Anterior cingulate cortex (tissue), 58 donors: ENCODE data around the gene SUN2.
A peak's percentile ranks its signal among the peaks of the same experiment; 100 is the strongest.
"Not testable (repeated sequence)": the region's sequence is repeated elsewhere in the genome, so short reads cannot be mapped to it uniquely, and the experiment has no call there.

Experiments used
- DNase-seq, 58 donors: peaks; one replicate each; lab custom pipeline; 2025; lab: John Stamatoyannopoulos, UW

The SUN2 gene, protein sequence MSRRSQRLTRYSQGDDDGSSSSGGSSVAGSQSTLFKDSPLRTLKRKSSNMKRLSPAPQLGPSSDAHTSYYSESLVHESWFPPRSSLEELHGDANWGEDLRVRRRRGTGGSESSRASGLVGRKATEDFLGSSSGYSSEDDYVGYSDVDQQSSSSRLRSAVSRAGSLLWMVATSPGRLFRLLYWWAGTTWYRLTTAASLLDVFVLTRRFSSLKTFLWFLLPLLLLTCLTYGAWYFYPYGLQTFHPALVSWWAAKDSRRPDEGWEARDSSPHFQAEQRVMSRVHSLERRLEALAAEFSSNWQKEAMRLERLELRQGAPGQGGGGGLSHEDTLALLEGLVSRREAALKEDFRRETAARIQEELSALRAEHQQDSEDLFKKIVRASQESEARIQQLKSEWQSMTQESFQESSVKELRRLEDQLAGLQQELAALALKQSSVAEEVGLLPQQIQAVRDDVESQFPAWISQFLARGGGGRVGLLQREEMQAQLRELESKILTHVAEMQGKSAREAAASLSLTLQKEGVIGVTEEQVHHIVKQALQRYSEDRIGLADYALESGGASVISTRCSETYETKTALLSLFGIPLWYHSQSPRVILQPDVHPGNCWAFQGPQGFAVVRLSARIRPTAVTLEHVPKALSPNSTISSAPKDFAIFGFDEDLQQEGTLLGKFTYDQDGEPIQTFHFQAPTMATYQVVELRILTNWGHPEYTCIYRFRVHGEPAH

DNA sequence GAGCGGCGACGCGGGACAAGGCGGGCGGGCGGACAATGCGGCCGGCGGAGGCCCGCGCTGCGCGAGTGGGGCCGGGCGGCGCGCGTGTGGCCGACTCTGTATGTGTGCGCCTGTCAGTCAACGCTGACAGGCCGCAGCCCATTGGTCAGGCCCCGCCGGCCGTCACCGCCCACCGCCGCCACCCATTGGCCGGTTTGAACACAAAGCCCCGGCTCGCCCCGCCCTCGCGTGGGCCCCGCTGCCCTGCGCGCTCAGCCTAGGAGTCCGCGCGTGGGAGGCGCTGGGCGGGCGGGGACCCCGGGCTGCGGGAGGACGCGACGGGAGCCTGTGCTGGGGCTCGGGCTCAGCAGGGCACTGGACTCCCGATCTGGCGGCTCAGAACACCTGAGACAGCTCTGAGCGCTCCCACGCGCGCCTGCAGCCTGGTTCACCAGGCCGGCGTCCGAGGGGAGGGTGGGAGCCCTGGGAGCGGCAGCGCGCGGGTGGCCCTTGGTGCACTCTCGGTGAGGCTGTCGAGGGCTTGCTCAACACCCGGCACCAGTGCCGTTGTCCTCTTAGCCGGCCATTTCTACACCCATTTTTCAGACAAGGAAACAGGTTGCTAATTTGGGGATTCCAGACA, at the start of gene SUN2:
Gene SUN2, minus strand, starts transcription at position 88 of the 622 bp plus-strand sequence. CDS start 3,370 bp downstream, outside the sequence.
- DNase-seq, result peak; percentile 40 to 97 (median 93)

DNA sequence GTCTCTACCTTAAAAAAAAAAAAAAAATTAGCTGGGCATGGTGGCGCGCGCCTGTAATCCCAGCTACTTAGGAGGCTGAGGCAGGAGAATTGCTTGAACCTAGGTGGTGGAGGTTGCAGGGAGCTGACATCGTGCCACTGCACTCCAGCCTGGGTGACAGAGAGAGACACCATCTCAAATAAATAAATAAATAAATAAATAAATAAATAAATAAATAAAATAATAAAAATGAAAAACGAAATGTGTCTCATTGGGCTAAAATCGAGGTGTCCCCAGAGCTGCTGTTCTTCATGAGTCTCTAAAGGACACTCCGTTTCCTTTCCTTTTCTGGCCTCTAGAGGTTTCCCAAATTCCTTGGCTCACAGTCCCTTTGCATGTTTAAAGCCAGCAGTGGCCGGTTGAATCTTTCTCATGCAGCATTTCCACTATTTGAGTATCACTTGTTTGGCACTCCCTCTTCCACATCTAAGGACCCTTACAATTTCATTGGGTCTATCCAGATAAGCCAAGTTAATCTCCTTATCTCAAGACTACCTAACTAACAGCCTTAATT, 49.3 kb upstream of the SUN2 start:
- DNase-seq, result not testable (repeated sequence)

DNA sequence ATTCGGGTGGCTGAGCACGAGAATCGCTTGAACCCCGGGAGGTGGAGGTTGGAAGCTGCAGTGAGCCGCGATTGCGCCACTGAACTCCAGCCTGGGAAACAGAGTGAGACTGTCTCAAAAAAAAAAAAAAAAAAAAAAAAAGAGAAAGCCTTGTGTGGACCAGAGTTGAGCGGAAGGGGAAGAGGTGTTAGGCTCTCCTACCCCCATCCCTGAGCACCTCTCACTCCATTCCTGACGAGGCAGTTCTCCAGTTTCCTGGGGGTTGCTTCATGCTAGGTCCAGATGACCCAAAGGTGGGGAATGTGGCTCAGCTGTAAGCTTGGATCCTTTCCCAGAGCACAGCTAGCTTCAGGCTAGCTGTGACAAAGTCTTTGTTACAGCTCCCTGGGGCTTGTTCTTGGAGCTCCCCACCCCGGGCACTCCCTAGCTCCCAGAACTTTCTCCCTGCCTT, 46.9 kb upstream of the SUN2 start:
- DNase-seq, result peak in 4 of 58 donors; percentile 24 to 48 (median 28)

DNA sequence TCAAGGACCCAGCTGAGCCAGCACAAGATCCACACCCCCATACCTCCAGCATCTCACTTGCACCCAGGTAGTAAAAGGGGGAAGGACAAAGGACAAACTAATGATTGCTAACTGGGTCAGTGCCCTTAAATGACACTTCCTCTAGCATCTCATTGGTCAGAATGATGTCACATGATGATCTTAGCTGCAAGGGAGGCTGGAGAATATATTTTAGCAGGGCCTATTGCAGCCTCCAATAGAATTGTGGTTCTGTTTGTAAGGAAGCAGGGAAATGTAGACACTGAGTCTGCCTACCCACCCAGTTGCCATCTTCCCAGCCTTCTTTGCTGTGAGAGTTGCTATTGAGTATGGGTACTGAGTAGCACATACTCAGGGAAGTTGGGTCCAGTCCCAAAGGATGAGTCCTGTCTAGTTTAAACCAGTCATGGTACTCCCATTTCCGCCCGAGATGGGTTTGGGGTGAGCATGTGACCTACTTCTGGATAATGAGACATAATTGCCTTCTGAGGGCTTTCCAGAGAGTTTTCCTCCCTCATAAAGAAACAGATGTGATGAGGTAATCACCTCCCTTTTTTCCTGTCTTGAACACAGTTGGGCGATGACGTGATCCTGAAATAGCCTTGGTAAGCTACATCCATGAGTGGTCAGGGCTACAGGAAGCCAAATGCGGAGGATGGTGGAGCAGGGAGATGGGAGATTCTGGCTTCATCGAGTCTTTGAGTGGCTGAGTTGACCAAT, 43.6 kb upstream of the SUN2 start:
- DNase-seq, result peak in 3 of 58 donors; percentile 13 to 29 (median 24)

DNA sequence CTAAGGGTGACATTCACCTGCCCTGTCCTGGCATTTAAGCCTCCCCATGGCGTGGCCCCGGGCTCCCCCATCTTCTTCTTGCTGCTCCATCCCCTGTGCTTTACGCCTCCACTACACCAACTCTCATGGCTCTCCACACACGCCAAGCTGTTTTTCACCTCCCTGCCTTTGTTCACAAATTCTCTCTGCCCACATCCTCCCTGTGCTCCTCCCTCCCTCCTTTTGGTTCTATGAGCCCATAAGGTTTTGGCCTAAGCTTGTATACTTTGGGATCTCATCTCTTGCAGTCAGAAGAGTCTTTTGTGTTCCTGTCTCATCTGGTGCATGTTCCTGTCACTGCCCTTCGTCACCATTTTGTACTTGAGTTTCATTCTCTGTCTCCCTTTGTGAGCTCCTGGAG, 42.7 kb upstream of the SUN2 start:
- DNase-seq, result no peak

DNA sequence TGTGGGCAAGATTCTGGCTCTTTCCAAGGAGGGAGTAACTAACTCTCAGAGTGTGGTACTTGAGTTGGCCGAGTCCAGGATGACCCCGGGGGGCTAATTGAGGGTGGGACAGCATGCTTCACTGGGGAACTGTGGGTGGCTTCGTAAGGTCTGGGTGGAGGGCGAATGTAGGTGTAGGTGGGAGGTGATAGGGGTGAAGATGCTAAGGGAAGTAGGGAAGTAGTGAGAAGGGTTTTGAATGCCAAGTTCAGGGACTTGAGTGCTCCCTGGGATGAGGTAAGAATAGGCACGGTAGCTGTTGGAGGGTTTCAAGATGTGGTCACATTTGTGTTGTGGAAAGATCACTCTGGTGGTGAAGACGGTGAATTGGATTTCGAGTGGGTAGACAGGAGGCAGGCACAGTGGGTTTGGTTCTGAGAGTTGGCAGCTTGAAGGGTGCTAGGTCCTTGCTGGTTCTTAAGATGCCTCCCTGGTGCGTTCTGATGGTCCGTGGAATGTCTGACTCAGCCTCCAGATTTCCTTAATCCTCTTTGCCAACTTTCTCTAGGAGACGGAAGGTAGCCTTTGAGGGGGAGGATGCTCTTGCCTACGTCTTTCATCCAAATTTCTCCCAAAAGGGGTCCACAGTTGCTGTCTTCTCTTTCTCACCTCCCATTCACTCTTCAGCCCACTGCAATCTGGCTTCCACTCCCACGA, 40.6 kb upstream of the SUN2 start:
- DNase-seq, result peak in 5 of 58 donors; percentile 26 to 57 (median 33)

DNA sequence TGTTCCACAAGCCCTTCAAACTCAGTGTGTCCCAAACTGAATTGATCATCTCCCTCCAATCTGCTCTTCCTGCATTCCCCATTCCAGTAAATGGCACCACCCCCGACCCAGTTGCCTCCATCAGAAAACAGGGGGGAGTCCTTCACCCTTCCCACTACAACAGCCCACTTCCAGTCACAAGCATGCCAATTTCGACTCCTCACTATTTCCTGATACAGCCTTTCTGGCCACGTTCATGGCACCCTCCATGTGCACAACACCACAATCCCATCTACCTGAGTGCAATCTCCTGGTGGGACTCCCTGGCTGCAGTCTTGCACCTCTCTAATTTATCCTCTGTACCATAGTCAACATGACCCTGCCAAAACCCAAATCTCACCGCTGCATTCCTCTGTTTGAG, 39.8 kb upstream of the SUN2 start:
- no peak for DNase-seq

DNA sequence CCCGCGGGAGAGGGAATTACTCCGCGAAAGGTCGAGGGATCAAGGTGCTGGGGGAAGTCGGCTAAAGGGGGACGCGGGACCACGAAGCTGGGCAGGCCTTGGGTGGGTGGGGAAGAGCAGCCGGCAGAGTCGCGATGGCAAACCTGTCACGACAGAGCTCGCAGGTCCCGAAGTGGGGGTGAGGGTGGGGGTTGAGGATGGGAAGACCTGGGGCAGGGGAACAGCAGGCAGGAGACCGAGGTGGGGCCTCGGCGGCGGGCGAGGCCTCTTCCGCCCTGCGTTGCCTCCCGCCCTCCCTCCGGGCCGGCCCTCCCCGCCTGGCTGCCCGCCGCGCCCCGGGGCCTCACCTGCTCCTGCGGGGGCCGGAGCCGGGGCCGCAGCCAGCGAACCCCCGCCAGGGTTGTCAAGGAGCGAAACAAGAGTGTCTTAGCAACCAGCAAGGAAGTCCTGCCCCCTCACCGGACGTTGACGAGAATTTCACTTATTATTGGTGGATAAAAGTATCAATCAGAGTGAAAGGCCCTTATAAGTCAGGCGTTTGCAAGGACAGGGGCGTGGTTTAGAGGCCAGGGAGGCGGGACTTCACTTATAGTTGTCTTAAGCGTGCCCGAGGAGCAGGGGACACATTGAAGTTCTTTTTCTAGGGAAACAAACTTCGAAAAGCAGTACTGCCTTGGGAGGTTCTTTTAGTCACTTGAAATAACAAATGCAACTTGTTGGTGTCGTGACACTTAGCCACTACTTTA, 38.1 kb upstream of the SUN2 start, which contains the start of gene DNAL4:
Gene DNAL4, minus strand, starts transcription at position 423 of the 746 bp plus-strand sequence. CDS start 11,412 bp downstream, outside the sequence.
- DNase-seq, result peak; percentile 27 to 98 (median 86)

DNA sequence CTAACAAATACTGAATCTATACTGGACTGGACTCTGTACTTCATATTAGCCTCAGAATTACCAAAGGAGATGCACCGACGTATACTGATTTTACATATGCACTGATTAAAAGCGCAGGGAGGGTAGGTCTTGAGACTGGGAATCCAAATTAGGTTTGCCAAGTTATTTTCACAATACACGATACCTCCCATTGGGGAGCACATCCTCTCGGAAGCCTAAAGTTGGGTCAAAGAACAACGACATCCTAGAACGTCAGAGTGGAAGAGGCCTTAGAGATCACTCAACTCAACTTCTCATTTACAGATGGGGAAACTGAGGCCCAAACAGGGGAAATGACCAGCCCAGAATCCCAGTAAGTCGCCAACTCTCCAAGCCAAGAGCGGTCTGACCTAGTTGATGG, 37.5 kb upstream of the SUN2 start:
- no peak for DNase-seq

DNA sequence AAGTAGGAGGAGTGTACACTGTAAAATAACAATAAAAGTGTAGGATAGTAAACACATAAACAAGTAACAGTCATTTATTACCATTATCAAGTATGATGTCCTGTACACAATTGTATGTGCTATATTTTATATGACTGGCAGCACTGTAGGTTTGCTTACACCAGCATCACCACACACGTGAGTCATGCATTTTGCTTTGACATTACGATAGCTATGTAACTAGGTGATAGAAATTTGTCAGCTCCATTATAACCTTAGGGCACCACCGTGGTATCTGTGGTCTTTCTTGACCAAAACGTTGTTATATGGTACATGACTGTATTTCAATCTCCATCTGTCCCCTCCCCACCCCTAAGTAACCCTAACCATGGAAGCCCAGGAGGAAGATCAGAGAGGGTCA, 37.0 kb upstream of the SUN2 start:
- no peak for DNase-seq

DNA sequence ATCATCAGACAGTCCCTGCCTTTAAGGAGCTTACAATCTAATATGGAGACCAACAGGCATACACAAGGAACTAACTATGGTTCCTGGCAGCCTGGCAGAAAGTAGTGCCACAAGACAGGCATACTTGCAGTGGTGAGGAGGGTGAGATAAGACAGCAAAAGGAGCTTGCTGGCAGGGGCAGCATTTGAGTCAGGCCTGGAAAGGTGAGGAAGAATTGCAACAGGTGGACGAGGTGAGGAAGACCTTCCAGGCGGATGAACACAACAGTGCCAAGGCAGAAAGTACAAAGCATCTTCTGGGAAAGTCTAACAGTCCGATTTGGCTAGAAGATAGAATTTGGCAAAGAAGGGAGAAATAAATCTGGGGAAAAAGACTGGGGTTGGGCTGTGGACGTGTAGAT, 33.8 kb upstream of the SUN2 start:
- no peak for DNase-seq

DNA sequence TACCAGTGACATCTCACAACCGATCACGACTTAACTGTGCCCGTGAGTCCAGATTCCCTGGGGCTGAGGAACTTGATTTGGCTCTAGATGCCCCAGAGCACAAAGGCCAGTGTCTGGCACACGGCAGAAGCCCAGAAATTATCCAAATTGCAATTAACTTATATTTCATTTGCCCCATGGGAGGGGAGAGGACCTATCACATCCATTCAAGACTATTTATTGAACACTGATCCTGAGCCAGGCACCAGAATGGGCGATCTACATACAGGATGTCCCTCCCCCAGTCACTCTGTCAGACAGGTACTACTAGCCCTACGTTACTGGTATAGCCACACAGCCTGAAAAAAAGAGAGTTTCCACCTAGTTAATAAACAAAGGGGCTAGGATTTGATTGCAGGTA, 33.0 kb upstream of the SUN2 start:
- DNase-seq, result no peak

DNA sequence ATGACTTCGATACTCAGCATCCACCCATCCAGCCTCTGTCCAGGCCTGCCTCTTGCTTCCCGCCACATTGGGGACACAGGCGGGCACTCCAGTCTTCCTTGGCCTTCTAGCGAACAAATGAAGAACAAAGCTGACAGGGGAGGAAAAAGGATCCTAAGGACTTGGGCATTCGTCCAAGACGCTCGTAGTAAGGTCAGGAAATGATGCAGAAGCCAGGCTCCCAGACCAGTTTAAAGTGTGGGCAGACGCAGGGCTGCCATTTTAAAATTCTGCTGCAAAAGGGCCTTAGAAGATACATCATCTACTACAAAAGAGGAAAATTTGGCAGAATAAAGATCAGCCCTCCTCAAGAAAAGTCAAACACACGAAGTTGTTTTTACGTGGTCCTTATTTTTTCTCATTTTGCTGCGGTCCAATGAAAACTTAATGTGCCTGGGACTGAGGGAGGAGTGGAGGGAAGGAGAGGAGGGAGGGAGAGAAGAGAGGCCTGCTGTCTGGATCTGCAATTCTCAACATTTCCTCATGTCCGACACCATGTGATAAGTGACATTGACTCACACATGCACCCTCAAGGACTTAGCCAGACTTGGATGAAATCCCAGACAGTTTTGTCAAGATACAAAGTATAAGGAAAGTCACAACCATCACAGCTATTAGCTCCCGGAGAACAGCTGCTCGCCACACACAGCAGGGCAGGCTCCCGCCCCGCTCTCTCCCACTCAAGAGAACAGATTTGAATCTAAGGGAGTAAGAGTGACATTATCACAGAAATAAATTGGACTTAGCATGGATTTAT, 32.4 kb upstream of the SUN2 start:
- DNase-seq, result peak in 19 of 58 donors; percentile 14 to 73 (median 33)

DNA sequence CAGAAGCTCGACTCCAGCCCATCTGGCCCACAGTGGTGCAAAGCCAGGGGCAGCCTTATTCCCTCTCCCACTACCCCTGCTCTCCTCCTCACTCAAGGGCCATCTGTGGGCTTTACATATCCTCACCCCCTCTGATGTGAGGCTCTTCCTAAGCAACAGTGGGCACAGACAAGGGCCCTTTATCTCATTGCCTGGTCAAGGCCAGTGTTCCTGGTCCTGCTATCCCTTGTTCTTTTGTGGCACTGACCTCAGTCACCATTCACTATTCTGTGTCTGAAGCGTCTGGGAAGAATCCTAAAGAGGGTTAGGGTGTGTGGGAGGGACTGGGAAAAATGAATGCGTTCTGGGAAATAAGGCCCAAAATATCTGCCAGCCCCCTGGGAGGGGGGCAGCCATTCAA, 30.8 kb upstream of the SUN2 start:
- DNase-seq, result no peak

DNA sequence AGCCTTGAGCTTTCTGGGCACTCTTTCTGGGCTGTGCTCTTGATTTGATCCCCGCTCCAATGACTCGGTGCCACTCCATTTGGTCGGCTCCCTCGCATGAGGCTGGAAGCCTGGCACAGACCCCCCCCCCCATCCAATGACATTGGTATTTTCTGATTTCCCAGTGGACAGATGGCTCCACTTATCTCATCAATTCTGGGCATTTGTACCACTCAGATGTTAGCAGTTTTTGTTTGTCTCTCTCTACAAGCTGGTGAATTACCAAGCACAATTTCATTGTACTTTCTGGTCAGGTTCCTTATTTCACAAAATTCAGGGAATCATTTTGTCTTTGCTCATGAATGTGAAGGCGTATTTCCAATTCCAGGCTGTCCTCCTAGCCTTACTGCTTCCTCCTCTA, 29.1 kb upstream of the SUN2 start:
- DNase-seq, result no peak

DNA sequence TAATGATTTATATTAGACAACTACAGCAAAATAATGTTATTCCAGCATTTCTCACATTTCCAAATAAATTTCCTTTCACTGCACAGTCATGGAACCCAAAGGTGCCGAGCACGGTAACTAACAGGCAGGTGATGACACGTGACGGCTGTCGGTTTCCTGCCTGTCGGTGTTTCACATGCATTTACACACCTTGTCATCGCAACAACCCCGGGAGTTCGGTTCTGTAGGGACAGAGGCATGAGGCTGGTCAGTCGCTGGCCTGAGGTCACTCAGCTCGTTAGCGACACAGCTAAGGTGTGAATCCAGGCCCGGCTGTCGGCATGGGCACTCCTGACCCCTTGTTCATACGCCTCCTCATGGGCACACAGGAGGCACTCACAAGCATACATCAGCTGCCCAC, 28.2 kb upstream of the SUN2 start:
- no peak for DNase-seq

DNA sequence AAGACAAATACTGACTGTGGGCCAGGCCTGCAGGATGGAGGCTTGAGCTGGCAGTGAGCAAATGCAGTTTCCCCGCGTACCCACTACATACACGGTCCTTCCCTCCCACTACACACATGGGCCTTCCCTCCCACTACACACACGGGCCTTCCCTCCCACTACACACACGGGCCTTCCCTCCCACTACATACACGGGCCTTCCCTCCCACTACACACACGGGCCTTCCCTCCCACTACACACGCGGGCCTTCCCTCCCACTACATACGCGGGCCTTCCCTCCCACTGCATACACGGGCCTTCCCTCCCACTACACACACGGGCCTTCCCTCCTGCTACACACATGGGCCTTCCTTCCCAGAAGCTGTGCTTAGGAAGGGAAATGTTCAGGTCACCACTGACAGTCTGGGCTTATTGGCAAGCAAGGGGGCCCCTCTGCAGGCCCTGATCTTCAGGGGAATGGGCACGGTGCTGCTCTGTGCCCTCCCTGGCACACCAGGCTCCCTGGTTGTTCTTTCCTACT, 27.4 kb upstream of the SUN2 start:
- peak in 3 of 58 donors; percentile 53 to 71 (median 57) for DNase-seq
